Measurements from ENCODE around the gene C4orf51.

DNA sequence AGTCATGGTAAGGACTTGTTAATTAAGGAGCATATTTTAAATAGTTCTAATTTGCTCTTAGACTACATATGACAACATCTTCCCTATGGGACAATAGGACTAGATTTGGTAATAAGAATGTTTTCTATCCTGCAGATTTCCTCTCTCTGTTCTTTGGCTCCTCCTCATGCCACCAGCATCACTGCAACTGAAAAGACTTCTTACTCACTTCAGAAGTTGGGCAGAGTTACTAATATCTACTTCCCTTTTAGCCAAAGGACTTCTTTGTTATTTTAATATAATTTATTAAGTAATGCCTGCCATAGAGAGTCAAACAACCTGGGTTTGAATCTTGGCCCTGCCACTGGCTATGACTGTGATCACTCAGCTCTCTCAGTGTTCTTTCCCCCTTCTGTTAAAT lies 44.3 kb upstream of the C4orf51 start:
- TF ChIP-seq CTCF (IDR thresholded peaks at IDR 0.05) (no peak), POLR2A (IDR thresholded peaks at IDR 0.05) (no peak)

Data from sigmoid colon (tissue), 3 donors.